Measurements from ENCODE around the gene RNF166. TPM values are rescaled to one million over a fixed set of nuclear protein-coding genes. Genes with fewer than 3 reads are reported as not detected.

RNF166 gene
- total and polyA plus RNA-seq, 11 donors, result 9.3 to 28.5 (median 15.4) TPM

- Histone ChIP-seq H3K27me3 (no peaks in the 10 kb centered on the region), H3K4me3 (no peak overlapping the region), H3K9me3 (no peaks in the 10 kb centered on the region), H3K36me3 (peaks cover 0 to 80% (median 11%) of the 10 kb centered on the region in 9 donors), H3K27ac (no peak overlapping the region), H3K4me1 (peaks cover 0 to 11% (median 0%) of the 10 kb centered on the region in 12 donors)
- ATAC-seq (no peak), DNase-seq (no peak)
- intact Hi-C loops (cut with DNase I), result loop anchor here in 6 of 10 donors (2.0 to 10.0 kb wide), 4 partner anchors 430 to 481 kb away; partner anchors contain the start of gene ZNF778 (in 4 of the 6)
- 92 to 97% (median 96%) methylated on average over 10 to 21 of the region's 21 CpGs for WGBS, 4 donors
- TF ChIP-seq CTCF (IDR thresholded peaks at IDR 0.05) (no peak), POLR2A (IDR thresholded peaks at IDR 0.05) (no peak)
Measured at GRCh38 chr16:88736496-88736895, 30.3 kb upstream of the RNF166 start.

GRCh38 chr16:88736088-88736487, 29.9 kb upstream of the RNF166 start:
- intact Hi-C loops (cut with DNase I), result loop anchor here in 6 of 10 donors (2.0 to 10.0 kb wide), 4 partner anchors 431 to 481 kb away; partner anchors contain the start of gene ZNF778 (in 4 of the 6)

GRCh38 chr16:88735616-88736015, 29.4 kb upstream of the RNF166 start:
- Histone ChIP-seq H3K27me3 (no peaks in the 10 kb centered on the region), H3K27ac (no peak overlapping the region), H3K9me3 (no peaks in the 10 kb centered on the region), H3K4me3 (no peak overlapping the region), H3K4me1 (peaks cover 0 to 11% (median 0%) of the 10 kb centered on the region in 12 donors), H3K36me3 (peaks cover 0 to 80% (median 14%) of the 10 kb centered on the region in 9 donors)
- ATAC-seq (no peak), DNase-seq (no peak)
- TF ChIP-seq POLR2A (IDR thresholded peaks at IDR 0.05), result no peak
- no peak for TF ChIP-seq CTCF (IDR thresholded peaks at IDR 0.05)
- intact Hi-C loops (cut with DNase I), result loop anchor here in 6 of 10 donors (2.0 to 10.0 kb wide), 4 partner anchors 431 to 482 kb away; partner anchors contain the start of gene ZNF778 (in 4 of the 6)
- WGBS, 4 donors, result 85 to 95% (median 91%) methylated on average over 6 to 10 of the region's 10 CpGs

More at GRCh38 chr16:88736088-88736487, 29.9 kb upstream of the RNF166 start:
- DNase-seq (no peak), ATAC-seq (no peak)
- H3K4me1 ChIP-seq, result peaks cover 0 to 11% (median 0%) of the 10 kb centered on the region in 12 donors
- TF ChIP-seq CTCF (IDR thresholded peaks at IDR 0.05), result no peak
- no peak for TF ChIP-seq POLR2A (IDR thresholded peaks at IDR 0.05)
- 96 to 97% (median 97%) methylated on average over 16 to 21 of the region's 21 CpGs for WGBS, 4 donors
- peaks cover 0 to 80% (median 10%) of the 10 kb centered on the region in 9 donors for H3K36me3 ChIP-seq
- H3K9me3 ChIP-seq, result no peaks in the 10 kb centered on the region
- H3K27me3 ChIP-seq, result no peaks in the 10 kb centered on the region
- H3K4me3 ChIP-seq, result no peak overlapping the region
- no peak overlapping the region for H3K27ac ChIP-seq

- Histone ChIP-seq H3K36me3 (peaks cover 0 to 78% (median 16%) of the 10 kb centered on the region in 9 donors), H3K4me3 (no peak overlapping the region), H3K27ac (no peak overlapping the region), H3K27me3 (no peaks in the 10 kb centered on the region), H3K9me3 (no peaks in the 10 kb centered on the region), H3K4me1 (peaks cover 0 to 11% (median 0%) of the 10 kb centered on the region in 12 donors)
- TF ChIP-seq POLR2A (IDR thresholded peaks at IDR 0.05) (no peak), CTCF (IDR thresholded peaks at IDR 0.05) (no peak)
- intact Hi-C loops (cut with DNase I), result loop anchor here in 5 of 10 donors (5.0 to 10.0 kb wide), 3 partner anchors 432 to 482 kb away; partner anchors contain the start of gene ZNF778 (in 4 of the 5)
- DNase-seq (no peak), ATAC-seq (no peak)
- 94 to 96% (median 95%) methylated on average over 14 to 16 of the region's 16 CpGs for WGBS, 4 donors
Measured at GRCh38 chr16:88735121-88735520, 28.9 kb upstream of the RNF166 start.
